ENCODE results near the gene TNFRSF6B.

TNFRSF6B gene

GRCh38 chr20:63699466-63700198 lies 3.2 kb downstream of the TNFRSF6B start:
- no peak overlapping the region for H4K91ac ChIP-seq (ENCODE audit: low read depth, low read length, poor library complexity)
- no peak overlapping the region for H3K4me3 ChIP-seq (ENCODE audit: low read length in 2 of 2)
- H3K4ac ChIP-seq (ENCODE audit: low read length) = no peak overlapping the region
- no peak overlapping the region for H2BK5ac ChIP-seq (ENCODE audit: low read length)
- no peak overlapping the region for H2BK12ac ChIP-seq (ENCODE audit: low read length)
- H3K4me1 ChIP-seq (ENCODE audit: control insufficient read depth in 2 of 2, insufficient read depth in 1 of 2, low read depth in 1 of 2, low read length in 2 of 2) = peaks cover 7 to 14% of the 10 kb centered on the region in 2 donors
- H2AK5ac ChIP-seq (ENCODE audit: low read depth, low read length) = peak overlapping the region; percentile 56
- H3K27me3 ChIP-seq (ENCODE audit: control insufficient read depth in 3 of 3, insufficient read depth in 3 of 3, low read depth in 1 of 3, low read length in 3 of 3) = no peaks in the 10 kb centered on the region
- no peak overlapping the region for H2BK120ac ChIP-seq (ENCODE audit: low read depth, low read length)
- DNase-seq (ENCODE audit: low spot score) = no peak
- H4K8ac ChIP-seq (ENCODE audit: low read depth, low read length) = no peak overlapping the region
- peaks cover 8% of the 10 kb centered on the region for H3K79me1 ChIP-seq (ENCODE audit: low read depth, low read length)
- no peak overlapping the region for H3K14ac ChIP-seq (ENCODE audit: low read length)
- no peak overlapping the region for H2AFZ ChIP-seq (ENCODE audit: low read length)
- H3K9me3 ChIP-seq (replicated peaks in 1 of 2; ENCODE audit: control insufficient read depth in 2 of 2, insufficient read depth in 1 of 2, low read depth in 1 of 2, low read length in 2 of 2) = no peaks in the 10 kb centered on the region
- no peak overlapping the region for H2BK15ac ChIP-seq (ENCODE audit: low read length)
- H3K4me2 ChIP-seq (ENCODE audit: insufficient read depth, low read length, poor library complexity, severe bottlenecking) = no peak overlapping the region
- peak overlapping the region; percentile 77 for H3K9ac ChIP-seq (ENCODE audit: low read depth, low read length, poor library complexity)
- H3K18ac ChIP-seq (ENCODE audit: low read length) = no peak overlapping the region
- peak overlapping the region; percentile 22 for H3K23ac ChIP-seq (ENCODE audit: low read depth, low read length, poor library complexity)
- no CpG with 5 or more reads among the region's 24 CpGs for WGBS, 2 donors (ENCODE audit: extremely low coverage in 2 of 2, insufficient read length in 2 of 2, insufficient replicate concordance in 1 of 2)
- peaks cover 7 to 47% of the 10 kb centered on the region in 2 donors for H3K36me3 ChIP-seq (replicated peaks in 1 of 2; ENCODE audit: control insufficient read depth in 2 of 2, insufficient read depth in 2 of 2, low read length in 2 of 2)
- H3K27ac ChIP-seq (replicated peaks; ENCODE audit: low read length) = no peak overlapping the region

- no peaks in the 10 kb centered on the region for H3K9me3 ChIP-seq (replicated peaks in 1 of 2; ENCODE audit: control insufficient read depth in 2 of 2, insufficient read depth in 1 of 2, low read depth in 1 of 2, low read length in 2 of 2)
- H3K36me3 ChIP-seq (replicated peaks in 1 of 2; ENCODE audit: control insufficient read depth in 2 of 2, insufficient read depth in 2 of 2, low read length in 2 of 2) = peaks cover 14 to 48% of the 10 kb centered on the region in 2 donors
- no peak for DNase-seq (ENCODE audit: low spot score)
- H3K79me1 ChIP-seq (ENCODE audit: low read depth, low read length) = peaks cover 11% of the 10 kb centered on the region
- H3K27ac ChIP-seq (replicated peaks; ENCODE audit: low read length) = no peak overlapping the region
- no peak overlapping the region for H3K9ac ChIP-seq (ENCODE audit: low read depth, low read length, poor library complexity)
- WGBS, 2 donors (ENCODE audit: extremely low coverage in 2 of 2, insufficient read length in 2 of 2, insufficient replicate concordance in 1 of 2) = no CpG with 5 or more reads among the region's 43 CpGs
- H3K4ac ChIP-seq (ENCODE audit: low read length) = no peak overlapping the region
- H3K18ac ChIP-seq (ENCODE audit: low read length) = no peak overlapping the region
- H2BK5ac ChIP-seq (ENCODE audit: low read length) = peak overlapping the region; percentile 13
- no peak overlapping the region for H4K91ac ChIP-seq (ENCODE audit: low read depth, low read length, poor library complexity)
- no peak overlapping the region for H3K4me2 ChIP-seq (ENCODE audit: insufficient read depth, low read length, poor library complexity, severe bottlenecking)
- H3K4me1 ChIP-seq (ENCODE audit: control insufficient read depth in 2 of 2, insufficient read depth in 1 of 2, low read depth in 1 of 2, low read length in 2 of 2) = peaks cover 7 to 14% of the 10 kb centered on the region in 2 donors
- H2BK120ac ChIP-seq (ENCODE audit: low read depth, low read length) = no peak overlapping the region
- no peaks in the 10 kb centered on the region for H3K27me3 ChIP-seq (ENCODE audit: control insufficient read depth in 3 of 3, insufficient read depth in 3 of 3, low read depth in 1 of 3, low read length in 3 of 3)
- H2AK5ac ChIP-seq (ENCODE audit: low read depth, low read length) = no peak overlapping the region
- no peak overlapping the region for H3K4me3 ChIP-seq (ENCODE audit: low read length in 2 of 2)
- no peak overlapping the region for H2AFZ ChIP-seq (ENCODE audit: low read length)
- no peak overlapping the region for H2BK12ac ChIP-seq (ENCODE audit: low read length)
- H4K8ac ChIP-seq (ENCODE audit: low read depth, low read length) = no peak overlapping the region
- H3K23ac ChIP-seq (ENCODE audit: low read depth, low read length, poor library complexity) = peak overlapping the region; percentile 55
- H3K14ac ChIP-seq (ENCODE audit: low read length) = no peak overlapping the region
- no peak overlapping the region for H2BK15ac ChIP-seq (ENCODE audit: low read length)
Measured at GRCh38 chr20:63700199-63701050, 4.0 kb downstream of the TNFRSF6B start.

- DNase-seq (ENCODE audit: low spot score) = no peak
- no peak overlapping the region for H3K27ac ChIP-seq (replicated peaks; ENCODE audit: low read length)
- H4K91ac ChIP-seq (ENCODE audit: low read depth, low read length, poor library complexity) = no peak overlapping the region
- H3K27me3 ChIP-seq (ENCODE audit: control insufficient read depth in 3 of 3, insufficient read depth in 3 of 3, low read depth in 1 of 3, low read length in 3 of 3) = no peaks in the 10 kb centered on the region
- H2BK12ac ChIP-seq (ENCODE audit: low read length) = no peak overlapping the region
- no peak overlapping the region for H2BK120ac ChIP-seq (ENCODE audit: low read depth, low read length)
- no CpG with 5 or more reads among the region's 5 CpGs for WGBS, 2 donors (ENCODE audit: extremely low coverage in 2 of 2, insufficient read length in 2 of 2, insufficient replicate concordance in 1 of 2)
- H2AFZ ChIP-seq (ENCODE audit: low read length) = no peak overlapping the region
- peaks cover 7 to 13% of the 10 kb centered on the region in 2 donors for H3K4me1 ChIP-seq (ENCODE audit: control insufficient read depth in 2 of 2, insufficient read depth in 1 of 2, low read depth in 1 of 2, low read length in 2 of 2)
- no peak overlapping the region for H3K4me3 ChIP-seq (ENCODE audit: low read length in 2 of 2)
- H3K14ac ChIP-seq (ENCODE audit: low read length) = no peak overlapping the region
- H4K8ac ChIP-seq (ENCODE audit: low read depth, low read length) = no peak overlapping the region
- no peaks in the 10 kb centered on the region for H3K9me3 ChIP-seq (replicated peaks in 1 of 2; ENCODE audit: control insufficient read depth in 2 of 2, insufficient read depth in 1 of 2, low read depth in 1 of 2, low read length in 2 of 2)
- H2BK5ac ChIP-seq (ENCODE audit: low read length) = no peak overlapping the region
- H3K9ac ChIP-seq (ENCODE audit: low read depth, low read length, poor library complexity) = no peak overlapping the region
- H2BK15ac ChIP-seq (ENCODE audit: low read length) = no peak overlapping the region
- H3K23ac ChIP-seq (ENCODE audit: low read depth, low read length, poor library complexity) = no peak overlapping the region
- H3K4me2 ChIP-seq (ENCODE audit: insufficient read depth, low read length, poor library complexity, severe bottlenecking) = no peak overlapping the region
- peaks cover 11% of the 10 kb centered on the region for H3K79me1 ChIP-seq (ENCODE audit: low read depth, low read length)
- no peak overlapping the region for H3K4ac ChIP-seq (ENCODE audit: low read length)
- H3K18ac ChIP-seq (ENCODE audit: low read length) = no peak overlapping the region
- no peak overlapping the region for H2AK5ac ChIP-seq (ENCODE audit: low read depth, low read length)
- peaks cover 20 to 48% of the 10 kb centered on the region in 2 donors for H3K36me3 ChIP-seq (replicated peaks in 1 of 2; ENCODE audit: control insufficient read depth in 2 of 2, insufficient read depth in 2 of 2, low read length in 2 of 2)
Measured at GRCh38 chr20:63701051-63701328, 4.5 kb downstream of the TNFRSF6B start.

DNA sequence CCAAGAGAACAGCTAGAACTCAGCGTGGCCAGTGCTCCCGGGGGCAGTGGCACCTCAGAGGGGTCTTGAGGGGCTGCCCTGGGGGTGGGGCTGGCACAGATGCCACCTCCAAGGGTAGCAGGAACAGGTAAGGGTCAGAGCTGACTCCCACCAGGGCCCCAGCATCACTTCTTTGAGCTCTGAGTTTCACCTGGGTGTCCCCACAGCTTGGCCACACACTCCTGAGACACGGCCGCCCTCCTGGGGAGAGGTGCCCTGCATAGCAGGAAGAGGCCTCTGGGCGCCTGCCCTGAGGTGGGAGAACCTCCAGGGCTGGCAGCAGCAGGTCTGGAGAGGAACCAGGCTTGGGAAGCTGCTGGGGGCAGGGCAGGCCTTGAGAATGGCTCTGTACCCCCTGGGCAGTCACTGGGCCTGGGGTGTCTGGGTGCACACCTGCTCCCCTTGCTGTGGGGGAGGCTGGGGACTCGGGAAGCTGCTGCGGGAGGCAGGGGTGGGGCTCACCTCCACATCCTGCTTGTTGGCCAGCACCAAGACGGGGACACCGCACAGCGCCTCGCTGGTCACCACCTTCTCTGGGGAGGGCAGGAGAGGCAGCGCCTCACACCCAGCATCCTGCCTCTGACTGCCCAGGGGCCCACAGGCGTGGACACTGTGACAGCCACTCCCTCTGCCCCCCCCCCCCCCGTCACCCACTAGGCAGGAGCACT lies 5.0 kb downstream of the TNFRSF6B start:
- Histone ChIP-seq H3K9me3 (replicated peaks in 1 of 2; ENCODE audit: control insufficient read depth in 2 of 2, insufficient read depth in 1 of 2, low read depth in 1 of 2, low read length in 2 of 2) (no peaks in the 10 kb centered on the region), H2AFZ (ENCODE audit: low read length) (no peak overlapping the region), H3K27ac (replicated peaks; ENCODE audit: low read length) (no peak overlapping the region), H3K4me1 (ENCODE audit: control insufficient read depth in 2 of 2, insufficient read depth in 1 of 2, low read depth in 1 of 2, low read length in 2 of 2) (peaks cover 8 to 10% of the 10 kb centered on the region in 2 donors), H3K18ac (ENCODE audit: low read length) (no peak overlapping the region), H3K27me3 (ENCODE audit: control insufficient read depth in 3 of 3, insufficient read depth in 3 of 3, low read depth in 1 of 3, low read length in 3 of 3) (no peaks in the 10 kb centered on the region), H2AK5ac (ENCODE audit: low read depth, low read length) (no peak overlapping the region), H3K4me2 (ENCODE audit: insufficient read depth, low read length, poor library complexity, severe bottlenecking) (no peak overlapping the region), H3K14ac (ENCODE audit: low read length) (no peak overlapping the region), H2BK15ac (ENCODE audit: low read length) (no peak overlapping the region), H3K9ac (ENCODE audit: low read depth, low read length, poor library complexity) (peak overlapping the region; percentile 53), H2BK120ac (ENCODE audit: low read depth, low read length) (no peak overlapping the region), H3K23ac (ENCODE audit: low read depth, low read length, poor library complexity) (peak overlapping the region; percentile 10), H3K36me3 (replicated peaks in 1 of 2; ENCODE audit: control insufficient read depth in 2 of 2, insufficient read depth in 2 of 2, low read length in 2 of 2) (peaks cover 25 to 50% of the 10 kb centered on the region in 2 donors), H3K4ac (ENCODE audit: low read length) (no peak overlapping the region), H4K91ac (ENCODE audit: low read depth, low read length, poor library complexity) (no peak overlapping the region), H2BK12ac (ENCODE audit: low read length) (no peak overlapping the region), H3K4me3 (ENCODE audit: low read length in 2 of 2) (no peak overlapping the region), H2BK5ac (ENCODE audit: low read length) (no peak overlapping the region), H4K8ac (ENCODE audit: low read depth, low read length) (peak overlapping the region; percentile 48), H3K79me1 (ENCODE audit: low read depth, low read length) (peaks cover 13% of the 10 kb centered on the region)
- no CpG with 5 or more reads among the region's 14 CpGs for WGBS, 2 donors (ENCODE audit: extremely low coverage in 2 of 2, insufficient read length in 2 of 2, insufficient replicate concordance in 1 of 2)
- DNase-seq (ENCODE audit: low spot score) = no peak
